ES-I3 (cell line): Measurements from ENCODE around the gene MEIS2.

ENCODE experiments used
- H3K36me3 ChIP-seq: 2 replicates; pipeline ENCODE4 v1.6.1; 2013; ENCODE audit warnings: mild to moderate bottlenecking, low read length, control low read depth, moderate library complexity; ENCODE audit not compliant: insufficient read depth
- H3K4me1 ChIP-seq: 2 replicates; pipeline ENCODE4 v1.6.1; 2013; ENCODE audit warnings: mild to moderate bottlenecking, control low read depth, low read length; ENCODE audit not compliant: insufficient read depth
- H3K9ac ChIP-seq: 2 replicates; pipeline ENCODE4 v1.6.1; 2013; ENCODE audit warnings: low read depth, mild to moderate bottlenecking, low read length, moderate library complexity
- H3K9me3 ChIP-seq: 2 replicates; pipeline ENCODE4 v1.6.1; 2013; ENCODE audit warnings: mild to moderate bottlenecking, low read length, moderate library complexity; ENCODE audit not compliant: control insufficient read depth, insufficient read depth

Gene MEIS2

DNA sequence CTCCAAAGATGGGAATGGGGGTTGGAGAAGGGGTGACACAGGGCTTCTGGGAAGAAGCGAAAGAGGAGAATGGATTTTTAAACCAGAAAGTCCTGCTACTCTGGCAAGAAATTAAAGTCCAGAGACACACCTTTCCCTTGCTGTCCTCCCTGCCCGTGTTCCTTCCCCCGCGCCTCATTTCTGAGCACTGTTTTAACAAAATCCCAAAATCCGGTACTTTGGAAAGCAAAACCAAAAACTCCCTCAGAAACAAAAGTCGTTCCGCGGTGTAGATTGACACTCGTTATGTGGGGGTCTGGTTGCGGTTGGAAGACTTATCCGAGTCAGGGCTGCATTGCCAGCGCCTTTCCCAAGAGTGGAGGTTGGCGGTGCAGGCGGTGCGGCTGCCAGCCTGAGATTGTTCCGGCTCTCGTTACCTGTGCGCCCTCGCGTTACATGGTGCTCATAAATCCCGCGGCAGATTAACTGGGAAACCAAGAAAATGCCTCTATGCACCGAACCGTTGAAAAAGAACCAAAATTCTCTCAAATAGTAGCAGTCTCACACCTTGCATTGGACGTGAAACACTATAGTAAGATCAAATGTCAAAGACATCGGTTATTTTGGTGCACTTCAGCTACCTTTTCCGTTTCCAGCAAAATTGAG, 217.7 kb downstream of the MEIS2 start:
- no peak overlapping the region for H3K9ac ChIP-seq
- peaks cover 20% of the 10 kb centered on the region; the same call in 1 of the 2 replicates for H3K4me1 ChIP-seq
- H3K36me3 ChIP-seq, result no peaks in the 10 kb centered on the region
- no peaks in the 10 kb centered on the region for H3K9me3 ChIP-seq

DNA sequence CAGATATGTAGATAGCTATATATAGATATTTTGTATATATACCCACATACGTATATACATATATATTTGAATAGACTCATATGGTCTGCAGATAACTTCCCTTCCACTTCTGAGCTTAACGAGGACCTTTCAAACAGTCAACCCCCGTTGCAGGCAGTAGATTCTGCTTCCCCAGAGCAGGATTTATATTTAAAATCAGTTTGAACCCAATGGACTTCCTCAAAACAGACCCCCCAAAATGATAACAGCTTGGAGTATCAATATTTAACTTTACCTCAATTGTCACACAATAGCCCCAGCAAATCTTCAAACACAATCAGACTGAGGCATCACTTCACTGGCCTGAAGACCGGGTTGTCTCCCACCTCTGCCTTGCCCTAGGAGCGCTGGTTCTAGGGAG, 218.3 kb downstream of the MEIS2 start:
- peaks cover 20% of the 10 kb centered on the region; the same call in 1 of the 2 replicates for H3K4me1 ChIP-seq
- H3K36me3 ChIP-seq, result no peaks in the 10 kb centered on the region
- no peaks in the 10 kb centered on the region for H3K9me3 ChIP-seq
- no peak overlapping the region for H3K9ac ChIP-seq

DNA sequence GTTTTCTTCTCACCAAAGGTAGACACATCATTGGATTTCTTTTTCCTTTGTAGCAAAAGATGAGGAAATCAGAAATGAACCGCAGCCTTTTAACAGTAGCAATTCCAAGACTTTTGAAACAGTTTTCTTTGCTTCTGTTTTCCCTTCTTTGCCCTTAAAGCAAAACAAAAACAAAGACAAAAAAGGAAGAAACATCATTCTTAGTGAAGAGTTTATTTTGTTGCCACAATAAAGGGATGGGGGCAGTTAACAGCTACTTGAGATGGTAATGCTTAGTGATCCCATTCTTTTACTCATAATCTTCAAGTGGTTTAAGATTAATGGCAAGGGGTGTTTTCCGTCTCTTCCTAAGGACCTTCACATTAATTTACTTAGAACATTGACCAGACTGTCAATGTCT, 218.8 kb downstream of the MEIS2 start:
- Histone ChIP-seq H3K9me3 (no peaks in the 10 kb centered on the region), H3K9ac (no peak overlapping the region), H3K36me3 (no peaks in the 10 kb centered on the region), H3K4me1 (peaks cover 19% of the 10 kb centered on the region; the same call in 1 of the 2 replicates)

GRCh38 chr15:36880913-36881460, 219.4 kb downstream of the MEIS2 start:
- Histone ChIP-seq H3K36me3 (no peaks in the 10 kb centered on the region), H3K9me3 (no peaks in the 10 kb centered on the region), H3K9ac (peak overlapping the region; percentile 14; the same call in 1 of the 2 replicates), H3K4me1 (peaks cover 14% of the 10 kb centered on the region; the same call in 1 of the 2 replicates)

GRCh38 chr15:36880224-36880912, 220.0 kb downstream of the MEIS2 start:
- Histone ChIP-seq H3K4me1 (peaks cover 8% of the 10 kb centered on the region; the same call in 1 of the 2 replicates), H3K9me3 (no peaks in the 10 kb centered on the region), H3K36me3 (no peaks in the 10 kb centered on the region), H3K9ac (peak overlapping the region; percentile 14; the same call in 1 of the 2 replicates)

GRCh38 chr15:36879568-36880222, 220.7 kb downstream of the MEIS2 start:
- H3K4me1 ChIP-seq, result peaks cover 8% of the 10 kb centered on the region; the same call in 1 of the 2 replicates
- no peaks in the 10 kb centered on the region for H3K36me3 ChIP-seq
- peak overlapping the region; percentile 14; the same call in 1 of the 2 replicates for H3K9ac ChIP-seq
- no peaks in the 10 kb centered on the region for H3K9me3 ChIP-seq

DNA sequence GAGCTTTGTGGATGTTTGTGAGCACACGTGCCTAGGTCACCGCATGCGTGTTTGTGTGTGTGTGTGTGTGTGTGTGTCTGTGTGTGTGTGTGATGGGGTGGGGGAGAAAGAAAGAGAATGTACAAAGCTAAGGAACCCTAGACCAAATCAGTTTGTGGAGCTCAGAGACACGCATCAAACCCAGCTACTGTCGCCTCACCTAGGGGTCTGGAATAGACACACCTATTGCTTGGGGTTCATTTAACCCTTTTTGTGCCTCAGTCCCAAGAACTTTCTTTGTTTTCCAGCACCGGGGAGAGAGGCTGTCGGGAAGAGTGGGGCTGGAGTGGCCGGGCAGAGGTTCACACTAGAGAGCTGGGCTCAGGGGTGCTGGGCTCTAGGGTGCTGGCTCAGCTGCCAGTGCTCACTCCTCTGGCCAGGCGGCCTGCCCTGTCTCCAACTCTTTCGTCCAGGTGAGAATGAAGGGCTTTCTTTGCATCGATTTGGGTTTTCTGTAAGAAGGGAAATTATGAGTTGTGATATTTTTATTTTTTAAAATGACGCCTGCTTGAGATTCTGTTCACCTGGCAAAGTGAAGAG, 221.6 kb downstream of the MEIS2 start:
- H3K4me1 ChIP-seq, result peaks cover 8% of the 10 kb centered on the region; the same call in 1 of the 2 replicates
- no peaks in the 10 kb centered on the region for H3K9me3 ChIP-seq
- H3K9ac ChIP-seq, result peak overlapping the region; percentile 41; the same call in 1 of the 2 replicates
- no peaks in the 10 kb centered on the region for H3K36me3 ChIP-seq

- H3K9ac ChIP-seq, result peak overlapping the region; percentile 41; the same call in 1 of the 2 replicates
- no peaks in the 10 kb centered on the region for H3K36me3 ChIP-seq
- H3K9me3 ChIP-seq, result no peaks in the 10 kb centered on the region
- H3K4me1 ChIP-seq, result peaks cover 8% of the 10 kb centered on the region; the same call in 1 of the 2 replicates
Observed at GRCh38 chr15:36877796-36878683, 222.3 kb downstream of the MEIS2 start.

DNA sequence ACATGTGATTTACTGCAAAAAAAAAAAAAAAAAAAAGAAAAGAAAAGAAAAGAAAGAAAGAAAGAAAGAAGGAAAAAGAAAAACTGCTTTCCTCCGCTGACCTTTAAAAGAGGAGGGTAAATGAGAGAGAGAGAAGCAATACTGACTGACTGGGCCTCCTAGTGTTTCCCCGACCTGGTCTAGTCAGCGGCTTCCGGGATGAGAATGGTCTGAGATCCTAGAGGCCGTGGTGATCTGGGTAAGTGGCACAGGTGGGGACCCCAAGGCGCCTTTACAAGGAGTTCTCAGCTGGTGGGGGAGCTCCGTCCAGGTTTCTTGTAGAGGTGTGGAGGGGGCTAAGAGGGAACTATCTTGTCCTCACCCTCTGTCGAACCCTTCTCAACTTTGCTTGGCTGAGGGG, 223.1 kb downstream of the MEIS2 start:
- Histone ChIP-seq H3K9me3 (no peaks in the 10 kb centered on the region), H3K36me3 (no peaks in the 10 kb centered on the region), H3K4me1 (peaks cover 8% of the 10 kb centered on the region; the same call in 1 of the 2 replicates), H3K9ac (peak overlapping the region; percentile 41; the same call in 1 of the 2 replicates)

- no peak overlapping the region for H3K9ac ChIP-seq
- no peaks in the 10 kb centered on the region for H3K9me3 ChIP-seq
- H3K4me1 ChIP-seq, result peaks cover 8% of the 10 kb centered on the region; the same call in 1 of the 2 replicates
- H3K36me3 ChIP-seq, result no peaks in the 10 kb centered on the region
Observed at GRCh38 chr15:36875740-36876334, 224.5 kb downstream of the MEIS2 start.

- H3K9me3 ChIP-seq, result no peaks in the 10 kb centered on the region
- H3K4me1 ChIP-seq, result peaks cover 8% of the 10 kb centered on the region; the same call in 1 of the 2 replicates
- H3K36me3 ChIP-seq, result no peaks in the 10 kb centered on the region
- no peak overlapping the region for H3K9ac ChIP-seq
Observed at GRCh38 chr15:36874930-36875329, 225.4 kb downstream of the MEIS2 start.

GRCh38 chr15:36867436-36867835, 232.9 kb downstream of the MEIS2 start:
- H3K36me3 ChIP-seq, result no peaks in the 10 kb centered on the region
- H3K9me3 ChIP-seq, result no peaks in the 10 kb centered on the region
- H3K4me1 ChIP-seq, result no peaks in the 10 kb centered on the region
- H3K9ac ChIP-seq, result no peak overlapping the region

DNA sequence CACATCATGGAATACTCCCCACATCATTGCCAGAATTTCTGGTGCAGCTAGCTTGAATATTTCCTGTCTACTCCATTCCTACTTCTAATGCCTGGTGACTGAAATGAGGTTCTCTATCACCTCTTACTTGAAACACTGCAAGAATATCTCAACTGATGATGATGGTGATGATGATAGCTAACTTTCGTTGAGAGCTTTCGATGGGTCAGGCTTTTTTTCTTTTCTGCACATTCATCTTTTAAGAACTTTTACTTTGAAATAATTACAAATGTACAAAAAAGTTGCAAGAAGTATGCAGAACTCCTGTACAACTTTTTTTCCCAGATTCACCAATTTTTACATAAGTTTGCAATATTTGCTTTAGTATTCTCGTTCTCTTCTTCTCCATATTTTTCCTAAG, 233.5 kb downstream of the MEIS2 start:
- Histone ChIP-seq H3K9me3 (no peaks in the 10 kb centered on the region), H3K36me3 (no peaks in the 10 kb centered on the region), H3K9ac (no peak overlapping the region), H3K4me1 (no peaks in the 10 kb centered on the region)
